ENCODE measurements around the gene REEP2. TPM values are rescaled to one million over a fixed set of nuclear protein-coding genes. Genes with fewer than 3 reads are reported as not detected.

Gene REEP2
- total RNA-seq, 1 donor = 2.2 TPM

DNA sequence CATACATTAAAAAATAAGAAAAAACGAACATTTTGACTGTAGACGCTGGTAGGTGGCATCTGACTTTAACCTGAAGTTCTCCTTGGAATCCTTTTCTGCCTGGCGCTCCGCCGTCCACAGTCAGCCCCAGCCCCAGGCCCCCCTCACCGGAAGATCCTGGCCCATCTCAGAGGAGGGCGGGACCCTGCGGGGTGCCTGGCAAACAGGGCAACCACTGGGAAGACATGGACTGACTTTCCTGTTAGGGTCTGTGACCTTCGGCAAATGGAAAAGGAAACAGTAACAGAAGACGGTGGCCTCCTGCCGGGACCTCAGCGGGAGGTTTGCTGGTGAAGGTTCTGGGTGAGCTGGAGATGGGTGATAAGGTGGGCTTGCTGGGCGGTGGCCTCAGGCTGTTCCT is 14.7 kb downstream of the REEP2 start:
- Histone ChIP-seq H3K27me3 (ENCODE audit: insufficient read depth, low read length) (no peaks in the 10 kb centered on the region), H3K79me2 (ENCODE audit: insufficient read depth, low read length) (no peaks in the 10 kb centered on the region), H4K20me1 (ENCODE audit: insufficient read depth, low read length) (no peaks in the 10 kb centered on the region), H3K9me3 (ENCODE audit: low read depth, low read length) (no peaks in the 10 kb centered on the region), H3K4me2 (ENCODE audit: insufficient read depth, low read length) (no peak overlapping the region), H2AFZ (ENCODE audit: low read length) (no peak overlapping the region), H3K4me3 (ENCODE audit: insufficient read depth, low read length) (no peak overlapping the region), H3K36me3 (ENCODE audit: insufficient read depth, low read length) (no peaks in the 10 kb centered on the region), H3K27ac (ENCODE audit: low read depth, low read length) (no peak overlapping the region), H3K4me1 (ENCODE audit: insufficient read depth, low read length) (peaks cover 5% of the 10 kb centered on the region)
- no peak for DNase-seq (ENCODE audit: insufficient read length, low spot score, missing footprints)
- TF ChIP-seq, protein P1, sequence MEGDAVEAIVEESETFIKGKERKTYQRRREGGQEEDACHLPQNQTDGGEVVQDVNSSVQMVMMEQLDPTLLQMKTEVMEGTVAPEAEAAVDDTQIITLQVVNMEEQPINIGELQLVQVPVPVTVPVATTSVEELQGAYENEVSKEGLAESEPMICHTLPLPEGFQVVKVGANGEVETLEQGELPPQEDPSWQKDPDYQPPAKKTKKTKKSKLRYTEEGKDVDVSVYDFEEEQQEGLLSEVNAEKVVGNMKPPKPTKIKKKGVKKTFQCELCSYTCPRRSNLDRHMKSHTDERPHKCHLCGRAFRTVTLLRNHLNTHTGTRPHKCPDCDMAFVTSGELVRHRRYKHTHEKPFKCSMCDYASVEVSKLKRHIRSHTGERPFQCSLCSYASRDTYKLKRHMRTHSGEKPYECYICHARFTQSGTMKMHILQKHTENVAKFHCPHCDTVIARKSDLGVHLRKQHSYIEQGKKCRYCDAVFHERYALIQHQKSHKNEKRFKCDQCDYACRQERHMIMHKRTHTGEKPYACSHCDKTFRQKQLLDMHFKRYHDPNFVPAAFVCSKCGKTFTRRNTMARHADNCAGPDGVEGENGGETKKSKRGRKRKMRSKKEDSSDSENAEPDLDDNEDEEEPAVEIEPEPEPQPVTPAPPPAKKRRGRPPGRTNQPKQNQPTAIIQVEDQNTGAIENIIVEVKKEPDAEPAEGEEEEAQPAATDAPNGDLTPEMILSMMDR (IDR thresholded peaks at IDR 0.05; ENCODE audit: extremely low read depth, low read depth, low read length) = no peak

DNA sequence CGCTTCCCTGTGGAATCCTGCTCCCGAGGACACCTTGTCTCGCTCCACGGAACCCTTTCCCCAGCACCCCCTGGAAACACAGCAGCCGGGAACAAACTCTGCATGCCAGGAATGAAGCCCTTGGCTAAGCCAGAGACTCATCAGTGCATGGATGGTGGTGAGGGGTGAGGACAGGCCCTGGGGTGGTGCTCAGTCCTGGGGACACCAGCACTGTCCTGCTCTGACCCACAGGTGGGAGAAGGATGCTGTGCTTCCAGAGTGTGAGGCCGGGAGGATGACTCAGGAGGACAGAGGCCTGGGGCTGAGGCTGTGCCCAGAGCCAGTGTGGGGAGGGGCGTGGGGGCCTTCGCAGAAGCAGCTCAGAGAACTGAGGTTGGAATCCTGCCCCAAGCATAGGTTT is 15.3 kb downstream of the REEP2 start:
- TF ChIP-seq, protein P1 (IDR thresholded peaks at IDR 0.05; ENCODE audit: extremely low read depth, low read depth, low read length) = no peak
- Histone ChIP-seq H4K20me1 (ENCODE audit: insufficient read depth, low read length) (no peaks in the 10 kb centered on the region), H3K4me1 (ENCODE audit: insufficient read depth, low read length) (peaks cover 5% of the 10 kb centered on the region), H2AFZ (ENCODE audit: low read length) (no peak overlapping the region), H3K27ac (ENCODE audit: low read depth, low read length) (no peak overlapping the region), H3K4me3 (ENCODE audit: insufficient read depth, low read length) (no peak overlapping the region), H3K36me3 (ENCODE audit: insufficient read depth, low read length) (no peaks in the 10 kb centered on the region), H3K79me2 (ENCODE audit: insufficient read depth, low read length) (no peaks in the 10 kb centered on the region), H3K4me2 (ENCODE audit: insufficient read depth, low read length) (no peak overlapping the region), H3K27me3 (ENCODE audit: insufficient read depth, low read length) (no peaks in the 10 kb centered on the region), H3K9me3 (ENCODE audit: low read depth, low read length) (no peaks in the 10 kb centered on the region)
- DNase-seq (ENCODE audit: insufficient read length, low spot score, missing footprints) = no peak

DNA sequence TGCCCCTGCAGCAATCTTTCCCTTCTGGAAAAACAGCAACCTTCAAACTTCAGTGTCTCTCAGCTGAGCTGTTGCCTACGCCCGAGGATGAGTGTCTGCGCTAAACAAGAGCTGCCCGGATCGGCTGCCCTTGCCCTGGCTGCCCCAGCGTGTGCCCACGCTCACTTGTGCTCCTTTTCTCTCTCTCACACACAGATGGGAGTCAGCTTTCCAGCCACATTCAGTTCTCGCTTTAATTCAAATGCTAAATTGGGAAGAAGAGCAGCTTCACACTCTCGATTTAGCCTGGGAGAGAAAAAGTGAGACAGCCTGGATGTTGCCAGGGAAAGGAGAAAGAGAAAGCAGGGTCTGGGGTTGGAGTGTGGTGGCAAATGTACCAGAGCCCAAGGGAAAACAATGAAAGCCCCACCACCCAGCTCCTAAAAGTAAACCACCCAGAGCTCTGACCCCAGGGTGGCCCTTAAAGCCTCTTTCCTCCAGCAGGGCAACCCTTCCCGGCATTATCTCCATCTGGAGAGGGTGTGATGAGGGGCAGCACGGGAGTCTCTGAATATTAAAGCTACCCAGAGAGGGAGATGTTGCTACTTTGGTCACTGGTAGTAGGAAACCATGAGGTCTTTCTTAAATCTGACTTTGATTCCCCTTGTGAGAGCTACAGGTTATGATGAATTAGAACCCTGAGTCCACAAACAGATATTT is 16.5 kb downstream of the REEP2 start:
- Histone ChIP-seq H4K20me1 (ENCODE audit: insufficient read depth, low read length) (no peaks in the 10 kb centered on the region), H3K27me3 (ENCODE audit: insufficient read depth, low read length) (no peaks in the 10 kb centered on the region), H3K36me3 (ENCODE audit: insufficient read depth, low read length) (no peaks in the 10 kb centered on the region), H3K27ac (ENCODE audit: low read depth, low read length) (no peak overlapping the region), H3K4me1 (ENCODE audit: insufficient read depth, low read length) (no peaks in the 10 kb centered on the region), H3K9me3 (ENCODE audit: low read depth, low read length) (no peaks in the 10 kb centered on the region), H3K79me2 (ENCODE audit: insufficient read depth, low read length) (no peaks in the 10 kb centered on the region), H3K4me3 (ENCODE audit: insufficient read depth, low read length) (no peak overlapping the region), H2AFZ (ENCODE audit: low read length) (no peak overlapping the region), H3K4me2 (ENCODE audit: insufficient read depth, low read length) (no peak overlapping the region)
- TF ChIP-seq, protein P1 (IDR thresholded peaks at IDR 0.05; ENCODE audit: extremely low read depth, low read depth, low read length) = no peak
- no peak for DNase-seq (ENCODE audit: insufficient read length, low spot score, missing footprints)

DNA sequence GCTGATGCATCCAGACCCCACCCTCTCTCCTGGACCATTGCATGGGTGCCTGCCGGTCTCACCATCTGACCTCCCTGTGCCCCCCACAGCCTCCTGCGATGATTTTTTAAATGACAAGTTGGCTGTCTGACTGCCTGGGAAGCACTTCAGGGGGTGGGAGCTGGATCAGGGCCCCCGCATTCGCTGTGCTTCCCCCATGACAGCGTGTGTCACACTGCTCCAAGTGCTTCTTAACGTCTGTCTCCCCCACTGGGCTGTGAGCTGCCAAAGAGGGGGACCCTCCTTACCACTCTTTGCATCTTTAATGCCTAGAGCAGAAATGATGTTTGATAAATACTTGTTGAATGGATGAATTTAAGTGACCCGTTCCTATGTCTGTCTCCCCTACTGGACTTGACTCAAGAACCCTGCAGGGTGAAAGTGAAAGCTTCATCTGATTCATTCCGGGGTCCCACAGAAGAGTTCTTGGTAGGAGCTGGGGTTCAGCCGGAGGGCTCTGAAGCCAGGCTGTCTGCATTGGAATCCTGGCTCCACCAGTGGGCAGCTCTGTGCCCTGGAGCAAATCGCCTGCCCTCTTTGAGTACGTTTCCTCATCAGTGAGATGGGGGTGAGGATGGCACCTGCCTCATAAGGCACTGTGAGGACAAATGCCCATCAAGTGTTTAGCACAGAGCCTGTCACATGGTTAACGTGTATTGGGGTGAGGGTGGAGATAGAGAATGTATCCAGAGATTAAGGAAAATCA is 18.8 kb downstream of the REEP2 start:
- peak; percentile 77 for DNase-seq (ENCODE audit: insufficient read length, low spot score, missing footprints)
- no peak overlapping the region for H3K4me2 ChIP-seq (ENCODE audit: insufficient read depth, low read length)
- H2AFZ ChIP-seq (ENCODE audit: low read length) = no peak overlapping the region

More for the DNA sequence above, 18.8 kb downstream of the REEP2 start:
- no peaks in the 10 kb centered on the region for H3K36me3 ChIP-seq (ENCODE audit: insufficient read depth, low read length)
- no peaks in the 10 kb centered on the region for H4K20me1 ChIP-seq (ENCODE audit: insufficient read depth, low read length)
- H3K79me2 ChIP-seq (ENCODE audit: insufficient read depth, low read length) = no peaks in the 10 kb centered on the region
- peaks cover 12% of the 10 kb centered on the region for H3K4me1 ChIP-seq (ENCODE audit: insufficient read depth, low read length)
- H3K27me3 ChIP-seq (ENCODE audit: insufficient read depth, low read length) = no peaks in the 10 kb centered on the region
- TF ChIP-seq, protein P1 (IDR thresholded peaks at IDR 0.05; ENCODE audit: extremely low read depth, low read depth, low read length) = no peak
- no peak overlapping the region for H3K4me3 ChIP-seq (ENCODE audit: insufficient read depth, low read length)
- no peak overlapping the region for H3K27ac ChIP-seq (ENCODE audit: low read depth, low read length)
- no peaks in the 10 kb centered on the region for H3K9me3 ChIP-seq (ENCODE audit: low read depth, low read length)

All from osteoblast (primary cell).